Stimulated activated CD4-positive, alpha-beta T cell treated with anti-CD3 and anti-CD28 coated beads, Interleukin-15, amount 100 ng/mL, for 48 hours (primary cell): ENCODE measurements around the gene PAEP.

Experiments
- DNase-seq, 2 donors: peaks; one replicate each; pipeline ENCODE4 v3.0.0-alpha.2; 2020; ENCODE audit warnings: low read depth in 2 of 2

PAEP gene

DNA sequence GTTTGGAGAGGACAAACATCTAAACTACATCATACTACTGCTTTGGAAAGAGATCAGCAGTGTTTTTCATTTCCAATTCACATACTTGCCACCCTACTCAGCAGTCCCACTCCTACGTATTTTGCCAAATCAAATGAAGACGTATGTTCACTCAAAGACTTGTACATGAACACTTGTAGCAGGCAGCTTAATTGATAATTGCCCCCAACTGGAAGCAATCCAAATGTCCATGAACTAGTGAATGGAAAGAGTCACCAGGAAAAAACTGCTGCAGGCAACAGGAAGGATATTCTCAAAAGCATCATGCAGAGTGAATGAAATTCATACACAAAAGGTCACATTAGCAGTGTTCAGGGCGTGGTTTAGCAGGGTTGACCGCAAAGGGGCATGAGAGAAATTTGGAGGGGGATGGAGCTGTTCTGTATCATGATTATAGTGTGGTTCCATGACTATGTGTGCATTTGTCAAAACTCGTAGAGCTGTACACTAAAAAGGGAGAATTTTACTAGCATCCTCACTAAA lies 38.8 kb downstream of the PAEP start:
- DNase-seq, result no peak

DNA sequence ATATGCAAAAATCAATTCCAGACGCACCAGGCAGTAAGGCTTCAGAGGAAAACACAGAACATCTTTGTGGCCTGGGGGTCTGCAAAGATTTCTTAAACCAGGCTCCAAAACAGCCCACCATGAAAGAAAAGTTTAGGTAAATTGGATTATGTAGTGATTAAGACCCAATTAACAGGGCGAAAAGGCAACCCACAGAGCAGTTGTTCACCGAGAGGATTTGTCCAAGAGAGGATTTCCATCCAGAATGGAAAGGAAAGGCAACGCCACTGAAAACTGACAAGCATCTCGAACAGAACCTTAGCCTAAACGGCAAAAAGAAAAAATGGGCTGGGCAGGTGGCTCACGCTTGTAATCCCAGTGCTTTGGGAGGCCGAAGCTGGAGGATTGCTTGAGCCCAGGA lies 40.4 kb downstream of the PAEP start:
- no peak for DNase-seq

DNA sequence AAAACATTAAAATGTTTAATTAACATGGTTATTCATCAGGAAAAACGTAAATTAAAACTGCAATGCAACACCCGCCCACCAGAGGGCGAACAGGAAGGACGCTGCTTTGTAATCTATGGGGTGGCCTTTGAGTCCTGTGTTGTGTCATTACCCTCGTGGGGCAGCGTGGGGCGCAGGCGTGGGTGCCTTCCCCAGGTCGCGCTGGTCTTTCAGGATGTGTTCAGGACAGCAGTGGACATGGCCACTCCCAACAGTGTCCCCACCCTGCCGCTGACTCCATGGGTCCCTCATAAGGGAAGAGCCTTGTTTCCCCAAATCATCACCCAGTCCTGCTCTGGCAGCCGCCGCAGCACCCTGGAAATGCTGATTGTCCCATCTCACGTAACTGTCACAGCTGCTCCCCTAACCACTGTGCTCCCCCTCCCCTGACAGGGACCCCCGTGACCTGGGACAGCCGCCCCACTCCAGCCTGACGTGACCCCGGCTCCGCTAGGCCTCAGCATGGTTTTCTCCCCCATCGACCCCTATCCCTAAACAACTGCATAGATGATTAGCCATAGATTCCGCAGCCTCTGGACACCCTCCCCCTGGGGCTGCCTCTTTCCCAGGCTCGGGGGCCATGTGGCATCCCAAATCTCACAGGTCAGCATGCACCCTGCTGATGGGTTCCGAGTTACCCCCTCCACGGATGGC lies 41.4 kb downstream of the PAEP start:
- DNase-seq, result peak; percentile 17 to 51

DNA sequence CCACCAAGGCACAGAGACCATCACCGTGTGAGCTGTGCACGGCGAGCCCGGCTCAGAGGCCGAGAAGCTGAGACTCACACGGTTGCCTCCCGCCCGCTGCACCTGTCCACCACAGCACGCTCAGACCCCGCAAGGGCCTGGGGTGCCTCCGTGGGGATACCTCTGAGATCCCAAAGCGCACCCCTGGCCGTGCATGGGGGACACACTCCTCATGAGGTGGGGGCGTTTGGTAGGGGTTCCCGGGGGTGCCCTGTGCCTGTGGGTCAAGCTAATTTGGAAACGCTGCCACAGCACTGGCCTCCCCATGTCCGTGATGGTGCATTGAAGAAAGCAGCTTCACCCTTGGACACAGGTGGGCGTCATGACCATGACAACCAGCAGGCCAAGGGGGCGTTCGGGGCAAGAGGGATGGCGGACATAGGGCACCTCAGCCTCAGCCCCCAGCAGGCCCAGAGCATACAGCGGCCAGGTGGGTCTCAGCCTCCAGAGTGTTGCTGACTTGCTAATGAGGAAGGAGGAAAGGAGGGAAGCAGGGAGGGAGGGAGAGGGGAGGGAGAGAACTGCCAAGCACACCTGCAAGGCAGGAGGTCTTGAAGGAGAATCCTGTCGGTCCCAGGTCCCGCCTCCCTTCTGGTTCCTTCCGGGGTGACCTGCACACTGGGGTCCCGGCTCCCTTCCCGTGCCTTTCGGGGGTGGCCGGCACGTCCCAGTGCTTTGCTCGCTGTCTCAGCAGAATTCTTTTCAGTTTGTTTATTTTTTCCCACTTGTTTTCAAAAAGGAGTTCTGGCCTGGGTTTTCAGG lies 43.1 kb downstream of the PAEP start:
- no peak for DNase-seq

DNA sequence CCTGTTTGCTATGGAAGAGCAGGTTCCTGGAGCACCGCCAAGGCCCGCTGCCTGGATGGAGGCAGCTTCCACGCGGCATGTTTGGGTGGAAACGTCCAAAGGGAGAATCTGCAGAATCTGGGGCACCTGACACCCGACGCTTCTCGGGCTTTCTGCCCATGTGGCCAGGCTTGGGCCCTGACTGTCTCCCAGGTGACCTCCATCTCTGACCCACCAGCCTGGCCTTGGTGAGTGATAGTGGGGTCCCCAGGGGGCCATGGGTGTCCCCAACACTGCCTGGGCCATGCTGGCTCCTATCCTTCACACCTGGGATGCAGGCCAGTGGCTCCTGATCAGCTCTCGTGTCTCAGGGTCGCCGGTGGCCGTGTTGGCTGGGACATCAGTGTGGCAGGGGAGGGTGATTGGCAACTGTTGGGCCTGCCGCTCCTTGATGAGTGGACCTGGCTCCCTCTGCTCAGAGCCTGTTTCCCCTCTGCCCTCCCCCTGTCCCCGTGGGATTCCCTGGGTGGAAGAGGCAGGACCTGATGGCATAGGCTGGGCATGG lies 43.8 kb downstream of the PAEP start:
- no peak for DNase-seq

DNA sequence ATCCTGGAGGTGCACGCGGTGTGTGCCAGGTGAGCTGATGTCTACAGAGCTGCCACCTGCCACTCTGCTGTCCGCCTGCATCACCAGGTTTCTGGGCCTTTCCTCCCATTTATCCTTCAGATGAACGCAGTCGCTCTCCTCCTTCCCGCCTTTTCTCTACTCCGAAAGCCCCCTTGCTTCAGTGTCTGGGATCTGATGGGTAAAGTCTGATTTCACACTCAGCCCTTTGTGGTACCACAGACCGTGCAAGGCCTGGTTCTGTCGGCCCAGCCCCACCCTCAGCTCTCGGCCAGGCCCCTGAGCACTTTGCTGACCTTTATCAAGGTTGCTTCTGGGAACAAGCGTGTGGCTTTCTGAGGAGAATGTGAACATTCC lies 45.3 kb downstream of the PAEP start:
- no peak for DNase-seq

DNA sequence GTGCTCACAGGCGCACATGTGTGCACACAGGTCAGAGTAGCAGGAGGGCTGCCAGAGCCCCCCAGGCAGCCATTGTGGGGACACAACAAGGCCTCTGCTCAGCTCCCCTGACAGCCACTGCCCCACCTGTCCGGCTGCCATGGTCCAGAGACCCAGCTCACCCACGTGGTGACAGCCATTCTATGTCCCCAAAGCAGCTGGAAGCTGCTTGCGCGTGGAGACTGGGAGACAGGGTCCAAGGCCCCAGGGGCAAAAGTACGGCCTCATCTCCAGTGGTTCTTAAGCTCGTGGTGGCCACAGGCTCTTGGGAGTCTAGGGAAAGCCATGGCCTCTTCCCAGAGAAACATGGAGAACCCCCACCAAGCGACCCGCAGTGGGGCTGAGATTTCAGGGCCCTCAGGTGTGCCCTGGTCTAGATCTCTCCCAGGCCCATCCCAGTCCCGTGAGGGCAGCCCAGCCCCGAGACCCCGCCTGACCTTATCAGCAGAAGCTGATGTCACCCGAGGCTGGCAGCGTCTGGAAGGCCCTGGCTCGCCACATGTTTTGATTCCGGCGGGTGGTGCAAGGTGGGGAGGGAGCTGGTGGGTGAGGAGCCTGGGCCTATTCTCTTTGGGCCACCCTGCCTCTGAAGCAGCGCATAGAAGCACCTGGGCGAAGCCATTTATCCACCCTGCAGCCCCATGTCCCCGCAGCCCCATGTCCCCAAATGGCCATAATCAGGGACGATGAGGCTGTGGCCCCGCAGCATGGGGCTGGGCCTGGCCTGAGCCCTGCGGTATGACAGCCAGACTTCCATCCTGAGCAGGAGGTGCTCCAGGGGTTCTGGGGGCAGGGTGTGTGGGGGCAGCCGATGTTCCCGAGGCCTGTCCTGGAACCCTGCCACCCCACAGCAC lies 46.1 kb downstream of the PAEP start:
- no peak for DNase-seq

DNA sequence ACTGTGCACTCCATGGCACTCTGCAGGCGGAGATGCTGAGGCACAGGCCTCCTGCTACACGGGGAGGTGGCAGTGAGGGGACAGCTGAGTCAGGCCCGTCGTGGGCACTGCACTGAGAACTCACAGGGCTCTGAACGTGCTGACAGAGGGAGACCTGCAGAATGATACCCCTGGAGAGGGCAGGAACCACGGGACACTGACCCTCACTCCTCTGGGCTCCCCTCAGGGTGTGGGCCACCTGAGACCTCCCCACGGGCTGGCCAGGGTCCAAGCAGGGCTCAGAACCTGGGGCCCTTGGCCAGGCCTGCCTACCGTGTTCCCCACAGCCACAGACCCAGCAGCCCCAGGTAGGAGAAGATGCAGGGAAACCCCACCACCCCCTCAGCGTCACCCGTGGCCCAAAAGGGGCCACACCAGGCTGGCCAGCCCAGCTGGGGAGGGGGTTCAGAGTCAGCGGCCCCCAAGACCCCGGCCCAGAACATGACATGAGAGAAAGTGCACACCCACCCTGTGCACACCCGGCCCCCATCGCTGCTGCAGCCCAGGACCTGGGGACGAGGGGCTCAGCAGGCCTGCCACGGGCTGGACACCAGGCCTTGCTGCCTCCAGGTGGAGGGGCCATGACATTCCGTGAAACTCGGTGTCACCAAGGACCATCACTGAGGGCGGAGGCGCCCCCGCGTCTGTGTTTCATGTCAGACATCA lies 46.9 kb downstream of the PAEP start:
- DNase-seq, result no peak

DNA sequence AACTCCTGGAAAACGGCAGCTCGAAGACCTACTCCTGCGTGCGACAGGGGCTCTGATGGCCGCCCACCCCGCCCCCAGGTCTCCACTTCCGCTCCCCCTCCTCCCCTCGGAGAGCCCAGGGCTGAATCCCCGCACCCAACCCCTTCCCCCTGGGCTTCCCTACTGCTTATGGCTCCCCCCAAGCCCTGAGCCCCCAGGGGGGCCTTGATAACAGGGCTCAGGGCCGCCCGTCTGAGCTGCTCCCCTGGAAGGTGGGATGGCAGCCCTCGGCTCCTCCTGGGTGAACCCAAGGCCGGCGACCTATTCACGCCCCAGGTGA lies 47.4 kb downstream of the PAEP start:
- no peak for DNase-seq

DNA sequence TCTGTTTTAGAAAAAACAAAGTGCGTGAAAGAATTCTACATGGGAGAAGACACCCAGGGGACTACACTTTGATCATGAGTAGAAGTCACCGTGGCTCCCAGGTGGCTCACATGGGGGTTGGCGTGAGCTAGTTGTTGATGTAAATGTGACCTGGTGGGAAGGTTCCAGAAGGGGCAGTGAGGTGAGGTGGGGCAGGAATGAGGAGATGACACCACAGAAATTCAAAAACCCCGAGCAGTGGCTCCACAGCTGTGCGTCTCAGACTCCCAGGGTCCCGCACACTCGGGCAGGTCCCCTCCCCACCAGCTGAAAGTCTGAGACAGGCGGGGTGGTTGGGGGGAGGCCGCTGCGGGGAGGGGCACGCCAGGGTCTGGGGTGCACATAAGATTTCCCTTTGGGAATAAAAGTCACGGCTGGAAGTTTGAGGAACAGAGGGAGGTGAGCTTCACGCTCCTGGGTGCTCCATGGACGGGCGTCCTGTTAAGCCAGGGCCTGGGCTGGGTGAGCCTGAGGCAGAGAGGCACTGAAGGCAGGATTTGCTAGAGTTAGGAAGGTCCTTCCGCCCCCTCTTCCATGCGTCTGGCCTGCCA lies 47.9 kb downstream of the PAEP start:
- DNase-seq, result no peak

DNA sequence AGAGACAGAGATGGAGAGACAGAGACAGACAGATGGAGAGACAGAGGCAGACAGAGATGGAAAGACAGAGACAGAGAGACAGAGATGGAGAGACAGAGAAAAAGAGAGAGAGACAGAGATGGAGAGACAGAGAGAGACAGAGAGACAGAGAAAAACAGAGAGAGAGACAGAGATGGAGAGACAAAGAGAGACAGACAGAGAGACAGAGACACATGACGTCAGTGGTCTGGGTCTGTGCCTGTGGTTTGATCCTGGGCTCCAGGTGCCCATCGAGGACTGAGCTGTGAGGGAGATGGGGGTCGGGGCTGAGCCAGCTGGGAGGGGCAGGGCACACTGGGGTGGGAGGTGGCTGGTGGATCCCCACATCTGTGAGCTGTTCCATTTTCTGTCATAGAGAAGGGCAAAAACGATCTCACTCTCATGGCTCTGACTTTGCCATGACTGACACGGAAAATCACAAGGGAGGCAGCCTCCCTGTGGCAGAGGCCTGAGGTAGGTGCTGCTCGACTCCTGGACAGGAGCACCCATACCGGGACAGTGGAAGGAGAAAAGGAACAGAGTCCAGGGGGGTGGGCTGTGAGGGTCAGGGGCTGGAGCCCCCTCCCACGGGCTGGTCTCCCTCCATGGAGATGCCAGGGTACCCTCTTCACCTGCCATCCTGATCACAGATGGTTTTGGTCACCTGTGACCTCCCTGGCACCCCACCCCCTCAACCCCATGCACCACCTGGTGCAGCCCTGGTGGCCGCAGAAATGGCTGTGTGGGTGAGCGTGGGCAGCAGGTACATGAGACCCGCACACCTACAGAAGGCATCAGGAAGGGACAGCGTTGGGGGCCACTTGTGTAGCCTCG lies 49.0 kb downstream of the PAEP start:
- DNase-seq, result no peak

DNA sequence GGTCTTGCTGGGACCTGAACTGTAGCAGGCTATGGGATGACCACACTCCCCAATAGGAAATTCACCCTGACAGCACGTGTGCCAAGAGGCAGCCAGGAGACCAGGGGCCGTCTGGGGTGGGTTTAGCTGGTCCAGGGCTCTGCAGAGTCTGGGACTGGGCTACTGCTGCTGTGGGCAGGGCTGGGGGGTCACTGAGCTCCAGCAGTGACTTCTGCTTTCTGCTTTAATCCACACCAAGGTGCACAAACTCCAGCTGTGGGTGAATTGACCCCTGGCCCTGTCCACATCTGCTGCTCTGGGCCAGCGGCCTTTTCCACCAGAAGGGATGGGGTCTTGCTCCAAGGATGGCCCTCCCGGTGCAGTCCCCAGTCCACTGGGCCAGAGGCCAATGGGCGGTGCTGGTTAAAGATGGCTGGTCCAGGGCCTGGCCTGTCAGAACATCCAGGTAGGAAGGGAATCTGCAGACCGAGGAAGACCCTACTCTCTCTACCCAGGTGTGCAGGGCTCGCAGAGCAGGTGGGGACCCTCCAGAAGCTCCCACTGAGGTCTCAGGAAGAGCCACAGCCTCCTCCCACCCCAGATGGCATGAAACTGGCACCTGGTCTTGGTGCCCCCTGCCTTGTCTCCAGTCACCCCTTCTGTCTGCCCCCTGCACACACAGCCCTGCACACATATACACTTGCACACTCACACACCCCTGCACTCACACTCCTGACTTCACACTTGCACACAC lies 49.8 kb downstream of the PAEP start:
- DNase-seq, result no peak

DNA sequence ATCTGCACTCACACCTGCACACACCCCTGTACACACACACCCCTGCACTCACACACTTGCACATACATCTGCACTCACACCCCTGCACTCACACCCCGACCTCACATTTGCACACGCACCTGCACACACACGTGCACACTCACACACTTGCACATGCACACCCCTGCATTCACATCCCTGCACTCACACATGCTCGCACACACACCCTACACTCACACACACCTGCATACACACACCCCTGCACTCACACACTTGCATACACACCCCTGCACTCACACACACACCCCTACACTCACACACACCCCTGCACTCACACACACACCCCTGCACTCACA lies 50.3 kb downstream of the PAEP start:
- no peak for DNase-seq

DNA sequence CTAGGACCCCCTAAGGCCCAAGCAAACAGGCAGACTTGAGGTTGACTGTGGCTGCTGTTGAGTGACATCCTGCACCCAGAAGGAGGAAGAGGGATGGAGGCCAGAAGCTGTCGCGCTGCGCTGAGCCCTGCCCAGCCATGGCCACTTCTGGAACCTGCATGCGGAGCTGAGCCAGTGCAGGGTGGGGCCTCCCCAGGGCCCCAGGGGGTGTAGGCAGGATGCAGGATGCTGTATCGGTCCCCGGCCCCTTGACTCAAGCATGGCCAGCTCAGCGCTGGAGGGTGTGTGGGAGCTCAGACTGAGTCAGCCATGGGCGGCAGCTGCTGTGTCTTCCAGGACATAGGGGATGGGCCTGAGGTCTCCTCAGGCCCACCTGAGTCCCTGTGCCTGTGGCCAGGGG lies 50.9 kb downstream of the PAEP start:
- no peak for DNase-seq

DNA sequence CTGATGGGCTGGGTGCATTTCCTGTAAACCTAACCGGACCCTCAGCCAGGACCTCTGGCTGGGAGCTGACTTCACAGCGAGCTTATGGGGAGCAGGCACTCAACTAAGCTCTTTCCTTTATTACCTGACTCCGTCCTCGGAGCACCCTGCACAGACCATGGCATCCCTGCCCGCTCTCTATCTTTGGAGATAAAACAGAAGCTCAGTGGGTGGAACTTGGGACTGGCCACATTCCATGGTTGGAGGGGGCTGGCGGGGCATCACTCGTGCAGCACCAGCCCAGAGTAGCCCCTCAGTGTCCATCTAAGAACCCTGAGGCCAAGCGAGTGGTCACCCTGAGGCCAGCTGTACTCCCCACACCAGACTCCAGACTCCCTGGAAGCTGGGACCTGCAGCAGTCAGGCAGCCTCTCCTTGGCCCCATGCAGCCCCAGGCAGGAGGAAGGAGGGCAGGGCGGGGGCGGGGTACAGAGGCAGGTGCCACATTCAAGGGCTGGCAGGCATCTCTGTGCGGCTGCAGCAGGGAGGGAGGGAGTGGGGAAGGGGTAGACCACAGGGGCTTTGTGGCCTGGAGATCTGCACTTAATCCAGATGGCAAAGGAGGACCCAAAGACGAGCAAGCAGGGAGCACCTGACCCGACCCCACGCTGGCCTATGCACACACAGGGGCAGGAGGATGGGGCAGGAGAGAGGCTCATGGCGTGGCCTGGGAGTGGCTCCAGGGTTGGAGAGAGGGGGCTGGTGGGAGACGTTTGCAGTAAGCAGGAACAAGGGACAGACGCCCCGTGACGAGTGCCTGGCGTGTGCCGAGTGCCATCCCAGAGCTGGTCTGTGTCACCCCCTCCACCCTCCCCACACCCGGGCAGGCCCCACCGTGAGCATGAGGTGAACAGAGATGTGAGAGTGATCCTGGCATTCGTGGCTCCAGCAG lies 51.7 kb downstream of the PAEP start:
- DNase-seq, result no peak

DNA sequence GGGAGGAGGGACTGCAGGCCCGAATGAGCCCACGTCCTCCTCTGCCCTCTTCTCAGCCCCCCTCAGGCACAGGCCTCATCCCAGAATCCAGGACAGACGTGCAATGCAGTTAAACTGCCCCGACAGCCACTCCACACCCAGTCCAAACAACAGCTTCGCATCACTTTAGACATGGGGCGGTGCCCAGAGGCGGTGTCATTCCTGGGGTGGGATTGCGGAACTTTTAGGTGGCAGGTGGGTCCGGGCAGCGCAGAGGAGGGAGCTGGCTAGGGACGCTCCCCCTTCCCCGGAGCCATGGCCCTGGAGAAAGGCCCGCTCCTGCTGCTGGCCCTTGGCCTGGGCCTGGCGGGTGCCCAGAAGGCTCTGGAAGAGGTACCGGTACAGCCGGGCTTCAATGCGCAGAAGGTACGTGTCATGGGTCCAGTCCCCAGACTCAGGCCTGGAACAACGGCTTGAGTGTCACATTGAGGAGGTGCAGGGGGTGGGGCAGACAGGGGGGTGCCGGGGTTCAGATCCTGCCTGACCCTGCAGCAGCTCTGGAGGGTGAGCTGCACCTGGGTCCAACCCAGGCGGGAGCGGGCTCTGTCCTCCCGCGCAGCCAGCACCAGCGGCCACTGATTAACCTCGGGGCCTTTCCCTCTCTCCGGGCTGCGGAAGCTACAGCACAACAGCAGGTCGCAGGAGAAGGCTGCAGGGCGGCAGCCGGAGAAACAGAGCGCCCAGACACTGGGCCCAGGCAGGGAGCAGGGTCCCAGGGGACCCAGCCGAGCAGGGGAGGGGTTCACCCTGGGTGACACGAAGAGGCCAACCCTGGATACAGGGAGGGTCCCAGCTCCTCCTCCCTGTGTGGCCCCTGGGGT lies 52.6 kb downstream of the PAEP start:
- DNase-seq, result no peak

DNA sequence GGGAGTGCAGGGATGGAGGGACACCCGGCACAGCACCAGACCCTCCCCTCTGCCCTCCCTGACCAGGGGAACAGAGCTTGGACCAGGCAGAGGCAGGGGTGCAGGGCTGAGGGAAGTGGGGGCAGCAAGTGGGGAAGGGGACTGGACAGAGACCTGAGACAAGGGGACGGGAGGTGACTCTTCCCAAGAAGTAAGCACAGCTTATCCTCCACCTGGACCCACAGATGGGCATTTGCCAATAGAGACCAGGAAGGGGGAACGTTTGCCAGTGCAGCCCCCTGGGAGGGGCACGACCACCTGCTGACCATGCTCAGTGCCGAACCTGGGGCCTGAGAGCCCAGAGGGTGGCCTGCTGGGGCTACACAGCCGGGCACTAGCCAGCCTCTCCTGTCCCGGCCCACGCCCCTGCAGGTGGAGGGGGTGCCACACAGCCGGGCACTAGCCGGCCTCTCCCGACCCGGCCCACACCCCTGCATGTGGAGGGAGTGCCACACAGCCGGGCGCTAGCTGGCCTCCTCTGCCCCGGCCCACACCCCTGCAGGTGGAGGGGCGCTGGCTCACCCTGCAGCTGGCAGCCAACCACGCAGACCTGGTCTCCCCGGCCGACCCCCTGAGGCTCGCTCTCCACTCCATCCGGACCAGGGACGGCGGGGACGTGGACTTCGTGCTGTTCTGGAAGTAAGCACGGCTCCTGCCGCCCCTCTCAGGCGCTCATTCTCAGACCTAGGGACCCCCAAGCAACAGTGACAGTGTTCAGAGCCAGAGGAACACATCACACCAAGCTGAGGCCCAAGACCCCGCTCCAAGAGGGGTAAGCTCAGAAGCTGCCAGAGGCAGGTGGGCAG lies 53.5 kb downstream of the PAEP start:
- no peak for DNase-seq
